Embryonic facial prominence (tissue), 1 donor: ENCODE results near the gene SLC6A11.

ENCODE experiments used
- DNase-seq: peaks from one replicate; pipeline ENCODE4 v3.0.0-alpha.2; 2016; ENCODE audit errors: extremely low spot score

The SLC6A11 gene

DNA sequence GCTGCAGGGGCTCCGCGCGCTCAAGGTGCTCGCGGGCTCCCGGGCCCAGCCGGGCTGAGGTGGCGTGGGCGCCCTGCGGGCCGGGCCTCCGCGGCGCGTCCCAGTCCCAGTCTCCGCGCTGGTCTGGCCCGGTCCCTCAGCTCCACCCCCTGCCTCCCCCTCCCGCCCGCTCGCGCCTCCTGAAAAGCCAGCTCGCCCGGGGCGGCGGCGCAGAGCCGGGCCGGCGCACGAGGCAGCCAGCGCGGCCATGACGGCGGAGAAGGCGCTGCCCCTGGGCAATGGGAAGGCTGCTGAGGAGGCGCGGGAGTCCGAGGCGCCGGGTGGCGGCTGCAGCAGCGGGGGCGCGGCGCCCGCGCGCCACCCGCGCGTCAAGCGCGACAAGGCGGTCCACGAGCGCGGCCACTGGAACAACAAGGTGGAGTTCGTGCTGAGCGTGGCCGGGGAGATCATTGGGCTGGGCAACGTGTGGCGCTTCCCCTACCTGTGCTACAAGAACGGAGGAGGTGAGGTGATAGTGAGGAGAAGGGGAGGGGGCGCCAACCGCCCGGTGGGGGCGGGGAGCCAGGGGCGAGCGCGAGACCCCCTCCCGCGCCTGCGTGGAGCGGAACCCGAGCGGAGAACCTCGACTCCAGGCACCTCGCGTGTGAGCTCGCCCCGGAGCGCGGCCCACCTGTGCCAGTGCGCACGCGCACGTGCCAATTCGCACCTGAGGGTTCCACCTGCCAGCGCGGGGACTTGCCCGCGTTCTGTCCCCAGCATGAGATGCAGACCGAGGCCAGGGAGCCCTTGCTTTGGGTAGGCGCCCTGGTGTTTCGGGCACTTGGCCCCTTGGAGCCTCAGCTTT, at the start of gene SLC6A11:
Gene SLC6A11, plus strand, starts transcription at position 210 of the 844 bp plus-strand sequence. Its CDS starts 38 bp downstream, at position 248.
- DNase-seq, result no peak

DNA sequence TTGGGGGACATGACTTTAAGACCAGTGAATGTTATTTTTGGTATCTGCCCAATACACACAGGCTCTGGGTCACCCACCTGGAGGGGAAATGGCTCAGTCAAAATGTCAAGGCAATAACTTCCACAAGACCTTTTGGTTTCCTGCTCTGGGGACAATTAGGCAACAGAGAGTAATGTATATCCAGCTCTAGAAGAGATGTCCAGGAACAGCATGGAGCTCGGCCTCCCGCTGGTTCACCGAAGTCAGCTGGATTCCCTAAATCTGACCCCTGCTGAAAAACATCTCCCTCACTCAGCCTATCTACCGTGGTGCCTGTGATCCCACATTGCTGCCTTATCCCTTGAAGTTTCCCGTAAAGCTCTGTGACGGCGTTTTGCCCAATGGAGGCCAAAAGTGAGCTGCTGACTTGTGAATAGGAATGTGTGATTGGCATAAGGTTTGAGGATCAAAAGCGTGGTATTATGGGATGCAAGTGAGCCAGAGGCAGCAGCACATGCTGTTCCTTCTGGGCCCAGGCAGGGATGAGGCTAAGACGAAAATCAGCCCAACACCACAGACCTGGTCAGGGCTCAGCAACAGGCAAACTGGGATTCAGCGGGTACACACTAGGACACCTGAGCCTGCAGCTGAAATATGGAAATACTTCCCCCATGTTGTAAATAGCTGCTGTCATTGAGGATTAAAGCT, 47.2 kb upstream of the SLC6A11 start:
- DNase-seq, result no peak

DNA sequence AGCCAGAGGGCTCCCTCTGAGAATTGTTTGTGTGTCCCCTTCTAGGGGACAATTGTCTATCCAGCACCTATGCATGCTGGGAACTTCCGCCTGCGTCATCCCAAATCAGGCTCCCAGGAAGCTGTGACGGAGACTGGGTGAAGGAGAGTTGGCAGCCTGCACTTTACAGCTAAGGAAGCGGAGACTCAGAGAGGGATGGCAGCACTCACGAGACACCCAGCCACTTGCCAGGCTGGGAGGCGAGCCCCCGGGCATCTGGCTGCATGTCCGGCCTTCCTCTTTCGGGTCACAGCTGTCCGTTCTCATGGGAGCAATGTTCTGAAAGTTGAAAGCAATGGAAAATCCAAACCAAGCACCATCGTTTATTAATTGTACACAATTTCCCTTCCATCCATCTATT, 45.5 kb upstream of the SLC6A11 start:
- DNase-seq, result no peak

DNA sequence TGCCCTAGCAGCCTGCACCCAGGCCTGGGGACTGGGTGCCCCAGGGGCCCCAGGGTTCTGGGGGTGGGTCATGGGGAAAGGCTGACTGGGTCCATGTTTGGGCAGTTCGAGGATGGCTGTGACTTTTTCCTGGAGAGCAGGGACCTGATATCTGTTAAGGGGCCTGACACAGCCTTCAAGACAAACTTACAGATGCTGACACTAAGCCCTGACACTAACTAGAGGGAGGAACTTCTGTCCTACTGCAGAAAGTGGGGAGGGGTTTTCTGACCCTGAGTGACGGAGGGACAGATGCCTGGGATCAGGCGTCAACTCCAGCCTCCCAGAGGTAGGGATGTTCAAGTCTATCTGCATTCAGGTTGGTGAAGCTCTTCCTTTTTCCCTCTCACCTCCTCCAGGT, 45.0 kb upstream of the SLC6A11 start:
- no peak for DNase-seq

DNA sequence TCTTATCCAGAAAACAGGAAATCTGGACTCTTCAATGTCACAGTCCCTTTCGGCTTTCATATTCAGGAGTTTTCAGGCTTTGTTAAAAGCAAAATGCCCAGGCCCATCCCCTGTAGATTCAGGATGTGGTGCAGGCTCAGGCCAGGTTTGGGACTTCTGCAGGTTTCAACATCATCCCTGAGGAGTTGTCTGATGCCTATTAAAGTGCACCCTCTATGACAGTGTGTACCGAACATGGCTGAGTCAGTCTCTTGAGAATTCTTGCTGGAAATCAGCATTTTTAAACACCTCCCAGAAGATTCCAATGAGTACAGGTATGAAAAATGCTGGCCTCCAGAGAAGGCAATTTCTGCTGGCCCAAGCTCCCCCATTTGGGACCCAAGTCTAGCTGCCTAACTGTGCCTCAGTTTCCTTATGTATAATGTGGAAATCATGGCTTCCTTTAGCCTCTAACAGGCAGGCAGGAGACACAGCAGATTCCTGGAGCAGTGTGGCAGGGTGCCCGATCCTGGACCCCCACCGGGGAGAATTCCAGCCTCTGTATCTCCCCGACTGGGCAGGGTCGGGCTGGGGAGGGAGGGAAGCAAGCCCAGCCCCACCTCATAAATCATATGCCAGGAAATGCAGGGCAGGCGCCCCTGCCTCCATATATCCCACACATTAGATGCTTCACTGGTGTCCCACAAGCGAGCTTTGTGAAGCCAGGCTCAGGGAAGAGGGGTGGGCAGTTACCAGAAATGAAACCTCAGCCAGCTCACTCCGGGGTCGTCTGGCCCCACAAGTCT, 44.4 kb upstream of the SLC6A11 start:
- no peak for DNase-seq

DNA sequence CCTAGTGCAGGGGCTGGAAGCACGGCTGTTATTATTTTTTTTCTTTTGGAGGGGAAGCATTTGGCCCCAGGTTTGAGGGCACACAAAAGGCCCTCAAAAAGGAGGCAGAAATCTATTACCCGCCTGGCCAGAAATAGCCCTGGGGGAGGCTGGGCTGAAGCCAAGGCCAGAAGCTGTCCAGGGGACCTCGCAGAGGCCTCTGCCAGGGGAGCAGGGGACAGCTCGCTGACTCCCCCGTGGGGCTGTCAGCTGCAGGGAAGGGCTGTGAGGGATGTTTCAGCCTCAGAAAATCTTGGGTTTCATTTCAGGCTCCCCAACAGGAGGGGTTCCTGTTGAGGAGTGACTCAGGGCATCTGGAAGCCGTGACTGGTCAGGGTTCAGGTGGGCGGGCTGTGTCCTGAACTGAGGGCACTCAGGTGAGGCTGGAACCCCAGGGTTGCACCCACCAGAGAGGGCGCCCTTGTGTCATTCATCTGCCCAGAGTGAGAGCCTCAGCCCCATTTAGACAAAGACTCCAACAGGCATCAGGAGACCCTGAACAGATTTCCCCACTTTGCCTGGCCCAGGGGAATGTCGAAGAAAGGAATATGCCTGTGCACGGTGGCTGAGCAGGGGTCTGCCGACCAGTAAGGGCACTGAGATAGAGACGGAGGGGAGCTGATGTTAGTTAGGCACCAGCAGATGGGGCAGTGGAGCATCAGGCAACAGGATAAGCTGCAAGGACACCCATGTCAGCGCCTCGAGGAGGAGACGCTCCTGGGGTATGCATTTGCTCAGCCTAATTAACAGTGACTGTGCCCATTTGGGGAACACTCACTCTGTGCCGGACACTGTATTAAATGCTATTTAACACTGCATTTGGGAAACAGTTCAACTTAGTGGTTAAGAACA, 43.5 kb upstream of the SLC6A11 start:
- no peak for DNase-seq

DNA sequence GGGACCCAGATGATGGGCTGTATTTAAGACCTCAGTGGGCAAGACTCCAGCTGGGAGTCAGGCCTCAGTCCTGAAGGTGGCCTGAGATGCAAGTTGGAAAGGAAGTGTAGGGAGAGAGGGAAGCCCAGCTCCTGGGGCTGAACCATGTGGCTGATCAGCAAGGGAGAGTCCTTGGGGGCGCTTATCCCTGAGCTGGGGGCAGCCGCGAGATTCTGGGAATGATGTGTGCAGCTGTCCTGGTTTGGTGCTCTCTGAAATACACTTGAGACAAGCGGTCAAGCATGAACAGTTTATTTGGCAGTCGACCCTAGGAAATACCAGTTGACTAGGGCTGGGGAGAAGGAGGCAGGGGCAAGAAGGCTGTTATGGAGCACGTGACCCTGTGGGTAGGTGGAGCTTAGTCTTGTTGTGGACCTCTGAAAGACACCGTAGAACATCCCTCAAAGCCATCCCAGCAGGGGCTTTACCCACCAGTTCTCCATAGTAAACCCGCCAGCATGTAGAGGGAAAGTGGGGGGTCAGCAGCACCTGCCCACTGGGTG, 41.8 kb upstream of the SLC6A11 start:
- no peak for DNase-seq

DNA sequence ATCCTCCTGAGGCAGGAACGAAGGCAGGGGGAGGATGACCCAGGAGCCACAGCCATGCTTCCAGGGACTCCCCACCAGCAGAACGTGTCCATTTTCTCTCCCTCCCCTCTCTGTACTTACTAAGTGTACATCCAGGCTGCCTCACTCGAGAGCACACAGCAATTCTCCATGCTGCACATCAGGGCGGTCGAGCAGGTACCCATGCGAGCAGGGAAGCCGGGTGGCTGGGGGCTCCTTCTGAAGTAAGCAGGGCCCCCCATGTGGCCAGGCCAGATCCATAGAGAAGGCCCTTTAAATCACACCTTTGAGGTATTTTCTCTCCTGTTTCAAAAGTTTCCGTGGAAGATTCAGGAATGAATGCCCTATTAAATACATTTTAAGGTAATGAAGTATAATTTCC, 41.2 kb upstream of the SLC6A11 start:
- DNase-seq, result no peak

DNA sequence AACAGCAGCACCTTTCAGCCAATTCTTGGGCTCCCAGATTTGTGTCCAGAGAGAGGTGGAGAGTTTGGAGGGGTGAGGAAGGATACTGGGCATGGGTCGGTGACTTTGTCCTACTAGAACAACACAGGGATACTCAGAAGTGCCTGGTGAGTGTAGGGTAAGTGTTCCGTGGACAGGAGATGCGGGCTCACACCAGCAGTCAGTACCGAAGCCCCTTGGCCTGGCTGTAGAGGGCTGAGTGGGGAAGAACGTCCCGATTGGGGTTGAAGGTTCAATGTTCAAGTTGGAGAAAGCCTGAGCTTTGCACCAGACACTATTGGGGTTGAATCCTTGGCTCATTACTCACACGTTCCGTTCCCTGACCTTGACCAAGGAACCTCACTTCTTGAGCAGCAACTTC, 40.8 kb upstream of the SLC6A11 start:
- no peak for DNase-seq

DNA sequence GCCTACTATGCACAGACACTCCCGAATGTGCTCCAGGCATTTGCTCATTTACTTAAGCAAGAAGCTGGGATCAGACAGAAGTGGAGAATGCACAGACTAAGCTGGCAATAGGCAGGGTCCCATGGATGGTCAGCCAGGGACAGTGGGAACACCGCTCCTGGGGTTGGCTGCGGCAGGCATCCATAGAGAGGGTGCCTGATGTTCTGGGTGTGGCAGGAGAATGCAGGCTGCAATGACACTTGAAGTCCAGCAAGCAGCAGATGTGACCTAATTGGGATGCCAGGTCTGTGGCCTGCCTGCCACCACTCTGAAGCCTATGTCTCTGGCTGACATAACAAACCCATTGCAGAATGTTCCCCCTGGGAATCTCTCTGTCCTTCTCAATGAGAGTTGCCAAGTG, 40.2 kb upstream of the SLC6A11 start:
- DNase-seq, result no peak

DNA sequence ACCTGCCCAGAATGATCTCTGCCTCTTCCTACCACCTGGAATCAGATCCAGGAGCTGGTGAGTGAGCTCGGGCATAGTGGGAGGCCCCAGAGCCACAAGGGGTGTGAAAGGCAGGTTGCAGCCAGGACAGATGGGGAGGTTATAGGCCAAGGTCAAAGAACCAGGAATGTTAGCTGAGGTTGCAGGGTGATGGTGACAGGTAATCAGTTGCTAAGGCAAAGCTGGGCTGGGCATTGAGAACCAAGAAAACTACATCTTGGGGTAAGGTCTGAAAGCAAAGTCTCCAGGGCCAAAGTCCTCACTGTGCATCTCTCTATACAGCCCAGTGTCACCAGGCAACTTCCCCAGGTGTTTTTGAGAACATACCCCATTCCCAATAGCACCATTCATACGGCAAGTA, 38.4 kb upstream of the SLC6A11 start:
- DNase-seq, result no peak

DNA sequence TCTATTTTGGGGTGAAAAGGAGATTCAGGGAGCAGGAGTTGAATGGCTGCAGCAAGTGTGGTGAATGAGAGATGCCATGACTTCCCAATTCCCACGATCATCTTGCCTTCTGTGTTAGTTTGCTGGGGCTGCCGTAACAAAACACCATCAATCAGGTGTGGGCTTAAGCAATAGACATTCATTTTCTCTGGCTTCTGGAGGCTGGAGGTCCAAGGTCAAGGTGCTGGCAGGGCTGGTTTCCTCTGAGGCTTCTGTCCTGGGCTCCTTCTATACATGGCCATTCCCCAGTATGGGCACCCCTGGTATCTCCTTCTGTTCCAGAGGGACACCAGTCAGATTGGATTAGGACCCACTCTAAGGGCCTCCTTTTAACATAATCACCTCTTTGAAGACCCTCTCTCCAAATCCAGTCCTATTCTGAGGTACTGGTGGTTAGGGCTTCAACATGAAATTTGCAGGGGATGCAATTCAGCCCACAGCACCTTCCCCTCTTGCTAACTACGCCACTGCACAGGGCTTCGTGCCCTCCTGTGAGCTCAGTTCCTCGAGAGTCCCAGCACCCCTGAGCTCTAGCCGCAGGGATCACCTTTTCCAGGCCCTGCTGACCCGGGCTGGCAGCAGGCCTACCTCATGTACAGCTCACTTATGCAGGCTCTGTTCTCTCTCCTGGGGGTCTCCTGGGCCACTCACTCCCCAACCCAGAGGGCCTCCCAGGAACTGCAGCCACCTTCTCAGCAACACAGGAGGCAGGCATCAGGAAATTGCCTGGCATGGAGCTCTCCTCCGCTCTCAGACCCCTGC, 37.3 kb upstream of the SLC6A11 start:
- no peak for DNase-seq

DNA sequence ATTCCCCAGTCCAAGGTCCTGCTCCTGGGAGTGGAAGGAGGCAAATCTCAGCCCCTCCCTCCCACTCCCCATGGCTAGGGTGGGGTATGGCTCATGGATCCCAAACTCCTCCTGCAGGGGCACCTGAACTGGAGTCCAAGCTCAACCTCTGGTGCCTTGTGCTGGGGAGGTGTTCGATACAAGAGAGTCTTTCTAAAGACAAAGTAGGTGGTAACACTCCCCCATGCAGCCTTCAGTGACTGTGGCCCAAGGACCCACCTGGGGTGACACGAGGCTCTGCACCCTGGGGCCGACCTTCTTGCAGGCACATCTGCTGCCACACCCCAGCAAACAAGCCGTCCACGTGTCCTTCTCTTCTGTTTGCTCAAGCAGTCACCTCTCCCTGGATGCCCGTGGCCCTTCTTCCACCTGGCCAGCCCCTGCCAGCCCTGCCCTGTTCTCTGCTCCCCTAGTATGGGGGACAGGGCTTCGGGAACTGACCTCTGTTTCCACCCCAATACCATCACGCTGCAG, 36.7 kb upstream of the SLC6A11 start:
- DNase-seq, result no peak

DNA sequence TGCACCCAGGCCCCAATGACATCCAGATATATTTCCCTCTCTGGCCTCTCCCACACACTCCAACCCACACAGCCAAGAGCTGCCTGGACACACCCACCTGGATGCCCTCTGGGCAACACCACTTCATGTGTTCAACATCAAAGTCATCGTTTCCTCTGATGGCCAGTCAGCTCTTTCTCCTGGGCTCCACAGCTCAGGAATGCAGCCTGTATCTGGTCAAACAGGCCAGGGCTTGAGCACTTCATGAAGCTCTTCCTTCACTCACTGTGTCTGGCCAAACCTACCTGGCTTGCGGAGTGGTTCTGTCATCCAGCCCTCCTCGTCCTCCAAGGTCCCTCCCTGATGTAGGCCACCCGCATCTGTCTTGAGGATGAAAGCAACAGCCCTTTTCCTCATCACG, 35.8 kb upstream of the SLC6A11 start:
- DNase-seq, result no peak

DNA sequence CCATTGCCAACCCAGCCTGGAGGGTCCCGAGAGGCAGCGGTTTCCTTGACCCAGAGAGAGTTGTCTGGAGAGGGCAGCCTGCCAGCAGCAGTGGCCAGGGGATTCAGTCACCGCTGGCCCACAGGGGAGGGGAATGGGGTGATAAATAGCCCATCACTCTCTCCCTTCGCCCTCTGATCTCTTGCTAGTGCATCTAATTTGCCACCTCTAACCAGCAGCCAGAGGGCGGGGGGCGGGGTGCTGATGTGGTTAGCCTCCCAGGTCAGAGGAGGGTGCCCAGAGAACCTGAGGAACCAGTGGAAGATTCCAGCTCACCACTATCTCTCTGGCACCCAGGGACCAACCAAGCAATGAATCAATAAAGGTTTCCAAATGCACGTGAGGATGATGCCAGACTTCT, 35.1 kb upstream of the SLC6A11 start:
- no peak for DNase-seq

DNA sequence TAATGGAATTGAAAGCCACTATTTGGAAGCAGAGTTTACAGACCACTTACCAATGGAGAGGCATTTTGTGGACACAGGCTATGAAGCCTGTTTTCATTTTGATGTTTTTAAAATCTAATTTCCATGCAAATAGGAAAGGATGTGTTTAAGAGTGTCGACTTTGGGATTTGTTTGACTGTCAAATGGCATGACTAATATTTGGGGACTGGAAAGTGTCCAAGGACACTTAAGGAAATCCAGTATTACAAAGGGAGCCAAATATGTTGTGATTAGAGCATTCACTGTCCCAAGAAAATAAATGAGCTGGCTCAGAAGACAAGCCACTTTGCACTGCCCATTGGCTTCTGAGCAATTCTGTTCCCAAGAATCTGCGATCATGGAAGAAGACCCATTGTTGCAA, 34.0 kb upstream of the SLC6A11 start:
- DNase-seq, result no peak

DNA sequence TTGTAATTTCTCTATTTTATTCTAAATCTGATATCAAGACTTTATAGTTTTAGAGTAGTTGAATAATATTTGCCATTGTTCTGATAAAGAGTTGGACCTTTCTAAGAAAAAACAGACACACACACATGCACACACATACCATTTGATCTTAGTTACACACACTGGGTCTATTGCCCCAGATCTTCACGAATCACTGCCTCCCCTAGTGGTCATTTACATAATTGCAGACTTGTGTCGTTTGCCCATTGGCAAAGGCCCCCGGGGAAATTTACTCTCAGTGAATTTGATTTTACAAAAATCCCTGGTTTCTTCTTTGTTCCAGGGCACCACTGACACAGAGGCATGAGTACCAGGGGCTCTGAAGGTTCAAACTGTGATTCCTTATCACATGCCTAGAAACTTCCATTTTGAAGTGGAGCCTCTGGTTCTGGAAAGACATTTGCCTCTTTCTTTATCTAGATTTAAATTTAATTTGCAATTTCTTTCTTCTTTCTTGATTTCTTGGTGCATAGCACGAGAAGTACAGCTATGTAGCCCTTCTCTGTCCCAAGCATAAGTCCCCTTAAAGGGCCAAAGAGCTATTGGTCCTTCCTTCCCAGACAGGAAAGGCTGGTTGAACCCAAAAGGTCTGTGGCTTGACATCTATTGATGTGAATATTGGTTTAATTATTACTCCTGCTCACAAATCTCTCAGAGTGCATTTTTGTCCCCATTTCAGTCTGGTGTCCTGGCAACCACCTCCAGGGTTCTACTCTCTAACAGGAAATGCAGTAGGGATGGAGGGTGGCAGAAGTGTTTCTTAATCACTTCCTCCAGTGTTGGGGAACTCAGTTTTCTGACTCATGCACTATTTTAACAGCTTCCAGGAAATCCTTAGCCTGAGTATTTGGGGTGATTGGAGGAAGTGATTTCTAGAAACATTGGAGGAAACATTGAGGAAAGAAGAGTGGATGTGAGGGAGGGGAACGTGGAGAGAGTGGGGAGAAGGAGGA, 32.4 kb upstream of the SLC6A11 start:
- DNase-seq, result no peak

DNA sequence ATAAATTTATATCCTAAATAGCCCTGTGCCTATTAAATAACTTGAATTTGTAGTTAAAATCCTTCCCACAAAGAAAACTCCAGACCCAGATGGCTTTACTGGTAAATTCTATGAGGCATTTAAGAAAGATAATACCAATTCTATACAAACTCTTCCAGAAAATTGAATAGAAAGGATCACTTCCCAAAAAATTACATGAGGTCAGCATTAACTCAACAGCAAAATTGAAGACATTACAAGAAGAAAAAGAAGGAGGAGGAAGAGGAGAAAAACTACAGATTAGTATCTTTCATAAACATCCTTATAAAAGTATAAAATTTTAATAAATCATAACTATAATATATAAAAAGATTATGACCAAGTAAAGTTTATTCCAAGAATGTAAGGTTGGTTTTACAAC, 29.4 kb upstream of the SLC6A11 start:
- DNase-seq, result no peak

DNA sequence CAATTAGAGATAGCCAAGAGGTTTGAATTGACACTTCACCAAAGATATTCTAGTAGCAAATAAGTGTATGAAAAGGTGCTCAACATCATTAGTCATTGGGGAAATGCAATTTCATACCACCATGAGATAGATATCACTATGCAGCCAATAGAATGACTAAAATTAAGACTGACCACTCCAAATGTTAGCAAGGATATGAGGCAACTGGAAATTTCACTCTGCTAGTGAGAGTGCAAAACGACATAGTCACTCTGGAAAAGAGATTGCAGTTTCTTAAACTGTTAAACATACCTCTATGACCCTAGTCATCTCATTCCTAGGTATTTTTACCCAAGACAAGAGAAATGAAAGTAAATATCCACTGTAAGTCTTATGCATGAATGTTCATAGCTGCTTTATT, 27.6 kb upstream of the SLC6A11 start:
- DNase-seq, result no peak
